GM12891 (cell line): ENCODE results near the gene KLF18.

Experiments
- POLR2A ChIP-seq: IDR thresholded peaks from 2 replicates; pipeline ENCODE4 v1.6.1; 2011; ENCODE audit warnings: low read depth, low read length, control low read depth
- POLR2AphosphoS5 ChIP-seq: IDR thresholded peaks from 2 replicates; pipeline ENCODE4 v1.6.1; 2011; ENCODE audit warnings: low read depth, low read length, control low read depth

DNA sequence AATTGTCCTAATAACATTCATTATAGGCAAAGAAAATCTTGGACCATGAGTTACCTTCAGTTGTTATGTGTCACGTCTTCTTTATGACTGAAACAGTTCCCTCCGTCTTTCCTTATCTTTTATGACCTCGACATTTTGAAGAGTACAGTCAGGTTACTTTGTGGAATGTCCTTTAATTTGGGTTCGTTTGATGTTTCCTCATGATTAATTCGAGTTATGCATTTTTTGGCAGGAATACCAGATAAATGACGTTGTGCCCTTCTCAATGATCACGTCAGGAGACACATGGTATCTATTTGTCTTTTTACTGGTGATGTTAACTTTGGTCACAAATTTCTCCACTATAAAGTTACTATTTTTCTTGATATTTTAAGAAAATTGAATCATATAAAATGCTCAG, 40.1 kb downstream of the KLF18 start:
- TF ChIP-seq POLR2A = no peak
- no peak for TF ChIP-seq POLR2AphosphoS5
